Sciatic nerve (tissue), 2 donors: ENCODE results near the gene GPR35. TPM values are rescaled to one million over a fixed set of nuclear protein-coding genes. Genes with fewer than 3 reads are reported as not detected.

Source experiments
- ATAC-seq: fragments of 200-7000 bp; cut with Tn5 transposase; one replicate; pipeline ENCODE4 v1.9.1; 2020; ENCODE audit warnings: mild to moderate bottlenecking, moderate library complexity
- DNase-seq: peaks from one replicate; pipeline ENCODE4 v3.0.0-alpha.2; 2020; ENCODE audit warnings: low spot score
- intact Hi-C: fragments of 100-400 bp; cut with DNase I; formaldehyde crosslinking; loops from one replicate; pipeline ENCODE4 v1.14.2; 2022
- total RNA-seq: library from RNA; stranded (reverse); fragmentation: NEBNext Ultra II Directional; extraction: Animal tissue kit (Norgen Biotek cat#: 25700); gene quantifications from one replicate; pipeline ENCODE4 v1.2.1, GENCODE V29; 2021
- donor health status: DM: no; HTN: no; CAD: no.
- donor health status: DM: no; HTN: no; CAD: no.

Gene GPR35
- total RNA-seq, 1 donor from 2014 or later: 3.2 TPM

DNA sequence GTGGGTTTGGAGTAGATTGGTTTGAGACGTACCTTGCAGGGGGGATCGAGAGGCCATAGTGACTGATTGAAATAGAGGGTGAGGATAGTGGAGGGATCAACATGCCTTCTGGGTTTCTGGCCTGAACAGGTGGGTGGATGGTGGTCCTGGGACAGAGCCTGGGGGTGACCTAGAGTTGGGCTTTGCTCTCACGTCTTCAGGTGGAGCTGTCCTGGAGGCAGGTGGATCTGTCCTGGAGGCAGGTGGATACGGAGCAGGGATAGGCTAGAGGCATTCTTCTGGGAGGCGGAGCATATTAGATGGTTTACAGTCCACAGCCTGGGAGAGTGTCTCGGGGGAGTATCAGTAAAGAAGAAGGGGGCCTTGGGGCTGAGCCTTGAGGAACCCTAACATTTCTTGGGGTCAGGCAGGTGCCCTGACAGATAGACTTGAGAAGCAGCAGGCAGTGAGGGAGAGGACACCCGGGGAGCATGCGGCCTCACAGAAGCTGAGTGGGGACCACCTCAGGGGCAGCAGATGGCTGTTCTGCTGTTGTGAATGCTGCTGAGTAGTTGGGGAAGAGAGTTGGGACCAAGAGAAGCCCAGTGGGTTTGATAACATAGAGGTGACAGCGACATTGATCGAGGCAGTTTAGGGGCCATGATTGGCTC is 37.1 kb upstream of the GPR35 start:
- intact Hi-C loops: no loop called here
- no peak for DNase-seq
- no peak for ATAC-seq

DNA sequence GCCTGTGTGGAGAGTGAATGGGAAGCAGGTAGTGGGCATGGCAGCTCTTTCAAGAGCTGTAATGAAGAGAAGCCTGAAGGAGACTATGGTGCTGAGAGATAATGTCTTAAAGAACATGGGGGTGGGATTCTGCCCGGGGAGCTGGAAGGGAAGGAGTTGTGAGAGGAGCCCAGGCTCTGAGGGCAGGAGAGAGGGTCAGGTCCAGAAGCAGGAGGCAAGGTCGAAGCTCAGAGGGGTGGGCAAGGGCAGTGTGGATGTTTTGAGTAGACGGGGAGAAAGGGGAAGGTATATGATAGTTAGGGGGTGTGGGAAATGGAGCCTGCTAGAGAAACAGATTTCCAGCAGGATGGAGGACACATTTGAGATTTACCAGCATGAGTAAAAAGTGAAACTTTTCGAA is 36.6 kb upstream of the GPR35 start:
- ATAC-seq (no peak), DNase-seq (peak; percentile 47)
- intact Hi-C loops: no loop called here

DNA sequence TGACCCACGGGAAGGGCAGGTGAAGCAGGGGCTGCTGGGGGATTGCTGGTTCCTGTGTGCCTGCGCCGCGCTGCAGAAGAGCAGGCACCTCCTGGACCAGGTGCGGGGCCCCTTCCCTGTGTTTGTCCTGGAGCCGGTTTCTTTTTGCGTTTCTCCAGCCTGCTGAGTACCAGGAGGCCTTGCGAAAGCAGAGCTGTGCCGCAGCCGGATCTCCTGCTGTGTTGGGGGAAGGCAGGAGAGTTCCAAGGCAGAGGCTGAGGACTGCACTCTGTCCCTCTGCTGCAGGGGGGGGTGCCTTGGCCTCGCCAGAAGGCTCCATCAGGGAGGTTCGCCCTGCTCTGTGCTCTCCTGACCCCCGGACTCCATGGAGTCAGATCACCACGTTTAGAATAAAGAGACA is 35.9 kb upstream of the GPR35 start:
- no peak for ATAC-seq
- DNase-seq: peak; percentile 33
- intact Hi-C loops: no loop called here

DNA sequence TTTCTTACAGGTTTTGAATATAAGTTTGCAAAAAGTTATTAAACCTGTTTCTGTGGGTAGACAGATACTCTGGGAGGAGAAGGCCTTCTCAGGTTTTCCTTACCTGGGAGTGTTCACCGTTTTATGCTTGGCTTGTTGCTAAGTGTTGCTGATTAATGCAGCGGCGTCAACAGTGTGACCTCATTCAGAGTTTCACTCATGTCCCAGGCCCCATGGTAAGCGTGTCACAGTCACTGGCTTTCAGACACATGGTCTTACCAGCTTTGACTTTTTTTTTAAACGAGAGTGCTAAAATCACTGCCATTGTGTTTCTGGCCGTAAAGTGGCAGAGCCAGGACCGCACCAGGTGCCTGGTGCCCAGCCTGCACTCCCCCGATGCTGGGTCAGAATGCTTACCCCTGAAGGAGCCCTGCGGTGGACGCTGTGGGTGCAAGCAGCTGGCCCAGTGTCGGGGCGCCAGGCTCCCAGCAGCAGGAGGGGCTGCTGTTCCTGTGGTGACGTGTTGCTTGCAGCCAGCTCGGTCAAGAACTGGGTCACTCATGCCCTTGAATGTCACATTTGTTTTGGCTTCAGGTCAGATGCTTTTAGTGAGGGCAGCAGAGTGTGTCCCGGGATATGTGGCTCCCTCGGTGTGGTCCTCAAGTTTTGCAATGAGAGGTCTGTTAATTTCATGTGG is 35.3 kb upstream of the GPR35 start:
- ATAC-seq: no peak
- peak; percentile 34 for DNase-seq
- intact Hi-C loops: no loop called here

DNA sequence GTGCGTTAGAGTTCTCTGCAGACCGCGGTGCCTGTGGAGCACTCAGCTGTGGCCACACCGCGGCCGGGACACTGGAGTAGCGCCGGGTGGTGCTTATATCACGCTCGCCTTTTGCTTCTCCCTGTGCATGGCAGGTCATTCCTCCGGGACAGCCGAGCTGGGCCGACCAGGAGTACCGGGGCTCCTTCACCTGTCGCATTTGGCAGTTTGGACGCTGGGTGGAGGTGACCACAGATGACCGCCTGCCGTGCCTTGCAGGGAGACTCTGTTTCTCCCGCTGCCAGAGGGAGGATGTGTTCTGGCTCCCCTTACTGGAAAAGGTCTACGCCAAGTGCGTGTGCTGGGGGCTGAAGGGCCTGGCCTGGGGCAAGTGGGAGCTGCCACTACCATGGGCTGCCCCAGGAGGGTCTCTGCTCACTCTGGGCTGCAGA is 34.6 kb upstream of the GPR35 start:
- DNase-seq: peak; percentile 57
- intact Hi-C loops: no loop called here
- no peak for ATAC-seq

DNA sequence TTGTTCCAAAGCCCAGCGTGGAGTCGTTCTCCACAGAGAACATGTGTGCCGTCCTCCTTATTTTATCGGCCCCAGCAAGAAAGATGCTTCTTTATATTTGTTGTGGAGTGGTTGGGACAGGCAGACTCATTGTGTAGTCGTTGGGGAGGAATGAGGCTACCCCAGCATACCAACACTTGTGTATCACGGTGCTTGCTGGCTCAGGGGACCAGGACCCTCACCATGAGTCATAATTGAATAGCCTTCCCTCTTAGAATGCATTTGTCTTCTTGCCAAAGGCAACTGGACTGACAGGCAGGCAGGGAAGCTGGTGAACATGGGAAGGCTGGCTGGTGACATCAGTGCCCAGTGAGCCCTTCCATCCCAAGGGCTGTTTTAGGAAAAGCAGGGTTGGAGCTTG is 34.1 kb upstream of the GPR35 start:
- intact Hi-C loops: no loop called here
- DNase-seq (peak; percentile 23), ATAC-seq (no peak)

DNA sequence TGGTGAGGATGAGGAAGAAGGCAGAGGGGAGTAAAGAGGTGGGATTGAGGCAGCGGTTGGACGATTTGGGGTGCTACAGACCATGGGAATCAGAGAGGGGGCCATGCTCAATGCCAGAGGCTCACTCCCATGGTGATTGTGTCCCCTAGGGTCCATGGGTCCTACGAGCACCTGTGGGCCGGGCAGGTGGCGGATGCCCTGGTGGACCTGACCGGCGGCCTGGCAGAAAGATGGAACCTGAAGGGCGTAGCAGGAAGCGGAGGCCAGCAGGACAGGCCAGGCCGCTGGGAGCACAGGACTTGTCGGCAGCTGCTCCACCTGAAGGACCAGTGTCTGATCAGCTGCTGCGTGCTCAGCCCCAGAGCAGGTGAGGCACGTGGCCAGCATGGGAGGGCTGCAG is 33.5 kb upstream of the GPR35 start:
- DNase-seq (peak; percentile 38), ATAC-seq (no peak)
- intact Hi-C loops: no loop called here

DNA sequence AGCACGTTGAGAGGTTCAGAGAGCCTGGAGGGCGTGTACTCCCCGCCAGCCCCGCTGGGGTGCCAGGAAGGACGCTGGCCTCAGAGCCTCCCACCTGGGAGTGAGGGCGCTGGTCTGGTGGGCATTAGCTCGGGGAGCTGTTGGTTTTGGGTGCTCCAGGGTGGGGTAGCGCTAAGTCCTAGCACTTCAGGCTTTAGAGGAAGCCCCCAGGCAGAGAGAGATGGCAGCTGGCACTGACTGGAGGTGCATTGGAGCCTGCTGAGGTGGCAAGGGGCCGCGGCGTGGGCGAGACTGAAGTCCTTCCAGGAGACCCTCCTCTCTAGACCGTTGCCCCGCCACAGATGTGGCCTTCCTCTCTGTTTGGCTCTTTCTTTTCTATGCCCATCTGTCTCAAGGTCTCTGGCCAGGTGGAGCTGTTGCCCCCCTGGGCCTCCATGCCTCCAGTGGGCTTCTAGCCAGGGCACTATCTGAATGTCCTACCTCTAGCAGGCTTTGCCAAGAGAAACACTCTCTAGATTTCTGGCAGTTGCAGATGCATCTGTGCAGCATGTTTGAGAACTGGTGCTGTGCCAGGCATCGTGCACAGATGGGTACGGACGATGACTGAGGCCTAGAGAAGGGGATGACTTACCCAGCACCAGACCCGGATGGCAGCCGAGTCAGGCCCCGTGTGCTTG is 32.1 kb upstream of the GPR35 start:
- DNase-seq (peak; percentile 48), ATAC-seq (no peak)
- intact Hi-C loops: no loop called here

DNA sequence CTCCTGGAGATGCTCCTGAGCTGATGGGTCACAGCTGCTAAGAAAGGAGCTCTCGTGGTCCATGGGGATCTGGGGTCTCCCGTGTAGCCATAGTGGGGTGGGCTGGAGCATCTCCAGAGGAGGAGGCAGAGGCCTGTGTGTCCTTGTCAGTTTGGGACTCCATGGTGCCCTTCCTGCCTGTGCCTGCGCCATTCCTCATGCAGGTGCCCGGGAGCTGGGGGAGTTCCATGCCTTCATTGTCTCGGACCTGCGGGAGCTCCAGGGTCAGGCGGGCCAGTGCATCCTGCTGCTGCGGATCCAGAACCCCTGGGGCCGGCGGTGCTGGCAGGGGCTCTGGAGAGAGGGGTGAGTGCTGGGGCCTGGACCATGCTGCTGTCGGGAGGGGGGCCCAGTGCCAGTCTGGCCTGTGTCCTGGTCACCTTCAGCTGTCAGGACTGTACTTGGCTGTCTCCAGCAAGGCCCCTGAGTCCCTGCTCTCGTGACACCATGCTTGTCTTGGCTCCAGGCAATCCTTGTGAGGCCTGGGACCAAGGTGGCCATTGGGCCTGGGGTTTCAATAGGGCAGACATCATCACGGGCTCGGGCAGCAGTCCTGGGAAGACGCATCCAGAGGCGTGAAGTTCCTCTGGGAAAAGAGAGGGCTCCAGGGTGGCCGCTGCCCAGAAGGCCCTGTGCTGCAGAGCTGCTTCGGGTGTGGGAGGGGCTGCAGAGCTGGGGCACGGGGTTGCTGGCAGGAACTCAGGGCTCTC is 31.4 kb upstream of the GPR35 start:
- no peak for ATAC-seq
- intact Hi-C loops: no loop called here

DNA sequence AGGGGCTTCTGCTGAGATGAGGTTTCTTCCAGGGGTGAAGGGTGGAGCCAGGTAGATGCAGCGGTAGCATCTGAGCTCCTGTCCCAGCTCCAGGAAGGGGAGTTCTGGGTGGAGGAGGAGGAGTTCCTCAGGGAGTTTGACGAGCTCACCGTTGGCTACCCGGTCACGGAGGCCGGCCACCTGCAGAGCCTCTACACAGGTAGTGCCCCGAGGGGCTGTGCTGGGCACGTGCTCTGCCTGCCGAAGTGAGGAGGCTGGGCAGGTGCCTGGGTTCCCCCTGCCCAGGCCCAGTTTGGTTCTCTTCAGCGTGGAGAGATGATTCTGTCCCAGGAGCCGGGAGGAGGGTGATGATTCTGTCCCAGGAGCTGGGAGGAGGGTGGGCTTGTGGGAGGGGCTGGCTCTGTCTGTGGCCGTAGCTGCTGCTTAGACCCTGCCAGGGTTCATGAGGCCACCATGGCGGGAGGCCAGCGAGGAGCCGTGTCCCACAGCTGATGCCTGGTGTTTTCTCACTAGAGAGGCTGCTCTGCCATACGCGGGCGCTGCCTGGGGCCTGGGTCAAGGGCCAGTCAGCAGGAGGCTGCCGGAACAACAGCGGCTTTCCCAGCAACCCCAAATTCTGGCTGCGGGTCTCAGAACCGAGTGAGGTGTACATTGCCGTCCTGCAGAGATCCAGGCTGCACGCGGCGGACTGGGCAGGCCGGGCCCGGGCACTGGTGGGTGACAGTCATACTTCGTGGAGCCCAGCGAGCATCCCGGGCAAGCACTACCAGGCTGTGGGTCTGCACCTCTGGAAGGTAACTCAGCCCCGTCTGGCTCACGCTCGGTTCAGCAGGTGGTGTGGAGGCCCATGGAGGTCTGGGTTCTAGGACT is 30.5 kb upstream of the GPR35 start:
- peak; percentile 57 for DNase-seq
- peak; percentile 7 for ATAC-seq
- intact Hi-C loops: no loop called here

More for the DNA sequence above, 31.4 kb upstream of the GPR35 start:
- DNase-seq: peak; percentile 50

DNA sequence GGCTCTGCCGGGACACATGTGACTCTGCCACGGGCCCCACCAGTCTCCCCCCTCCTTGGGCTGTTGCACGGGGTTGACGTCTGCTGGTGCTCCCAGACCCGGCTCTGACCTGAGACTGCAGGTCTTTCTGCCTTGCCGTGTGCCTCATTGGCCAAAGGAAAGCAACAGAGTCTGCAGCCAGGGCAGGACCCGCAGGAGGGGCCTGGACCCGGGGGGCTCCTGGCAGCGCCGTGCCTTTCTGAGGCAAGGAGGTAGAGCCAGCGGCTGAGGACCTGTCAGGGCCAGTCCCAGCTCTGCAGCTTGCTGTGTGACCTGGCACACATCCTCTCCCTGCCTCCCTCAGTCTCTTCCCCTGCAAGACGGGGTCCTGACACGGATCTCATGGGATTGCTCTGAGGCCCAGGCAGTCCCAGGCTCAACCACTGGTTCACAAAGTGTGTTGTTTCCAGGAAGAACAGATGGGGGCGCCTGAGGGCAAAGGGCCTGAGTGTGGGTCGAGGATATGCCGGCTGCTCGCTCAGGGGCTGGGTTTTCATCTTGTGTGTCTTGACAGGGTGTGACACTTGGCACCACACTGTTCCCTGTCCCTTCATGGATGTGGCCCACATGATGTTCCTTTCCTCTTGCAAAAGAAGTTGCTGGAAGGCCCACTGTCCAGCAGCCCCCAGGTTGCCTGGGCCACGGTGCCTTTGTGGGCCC is 29.8 kb upstream of the GPR35 start:
- ATAC-seq (peak; percentile 44), DNase-seq (peak; percentile 55)
- intact Hi-C loops: no loop called here

DNA sequence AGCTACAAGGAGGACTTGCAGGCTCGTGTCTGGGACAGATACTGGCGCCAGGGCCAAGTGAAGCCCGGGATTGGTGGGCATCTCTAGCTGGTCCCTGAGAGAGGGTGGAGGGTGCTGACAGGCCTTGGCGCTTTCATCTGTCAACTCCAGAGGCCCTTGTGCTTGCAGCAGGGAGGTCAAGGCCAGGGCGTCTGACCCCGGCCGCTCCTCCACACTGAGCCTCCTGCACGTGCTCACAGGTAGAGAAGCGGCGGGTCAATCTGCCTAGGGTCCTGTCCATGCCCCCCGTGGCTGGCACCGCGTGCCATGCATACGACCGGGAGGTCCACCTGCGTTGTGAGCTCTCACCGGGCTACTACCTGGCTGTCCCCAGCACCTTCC is 29.2 kb upstream of the GPR35 start:
- DNase-seq (peak; percentile 54), ATAC-seq (no peak)
- intact Hi-C loops: no loop called here

DNA sequence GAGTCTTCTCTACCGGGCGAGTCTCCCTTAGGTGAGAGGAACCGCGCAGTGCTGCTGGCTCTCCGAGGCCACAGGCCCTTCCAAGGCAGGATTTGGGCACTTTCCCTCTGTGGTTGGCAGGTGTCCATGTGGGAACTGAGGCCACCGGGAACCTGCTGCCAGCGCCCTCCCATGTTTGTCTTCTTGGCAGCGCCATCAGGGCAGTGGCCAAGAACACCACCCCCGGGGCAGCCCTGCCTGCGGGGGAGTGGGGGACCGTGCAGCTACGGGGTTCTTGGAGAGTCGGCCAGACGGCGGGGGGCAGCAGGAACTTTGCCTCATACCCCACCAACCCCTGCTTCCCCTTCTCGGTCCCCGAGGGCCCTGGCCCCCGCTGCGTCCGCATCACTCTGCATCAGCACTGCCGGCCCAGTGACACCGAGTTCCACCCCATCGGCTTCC is 28.8 kb upstream of the GPR35 start:
- intact Hi-C loops: no loop called here
- ATAC-seq (no peak), DNase-seq (peak; percentile 62)

DNA sequence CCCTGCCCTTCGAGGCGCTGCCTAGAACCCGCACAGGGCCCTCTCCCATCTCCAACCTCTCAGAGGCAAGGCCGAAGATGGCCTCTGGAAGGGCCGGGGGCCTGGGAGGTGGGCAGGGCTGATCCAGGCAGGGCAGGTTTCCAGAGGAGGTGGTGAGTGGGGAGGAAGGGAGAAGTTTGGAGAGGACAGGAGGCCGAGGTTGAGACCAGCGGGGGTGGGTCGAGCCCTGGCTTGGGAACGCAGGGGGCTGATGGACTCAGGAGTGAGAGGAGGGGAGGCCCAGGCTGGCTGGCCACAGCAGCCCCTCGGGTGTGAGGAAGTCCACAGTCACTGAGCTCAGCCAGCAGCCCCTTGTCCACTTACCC is 28.2 kb upstream of the GPR35 start:
- intact Hi-C loops: no loop called here
- ATAC-seq (no peak), DNase-seq (peak; percentile 50)

DNA sequence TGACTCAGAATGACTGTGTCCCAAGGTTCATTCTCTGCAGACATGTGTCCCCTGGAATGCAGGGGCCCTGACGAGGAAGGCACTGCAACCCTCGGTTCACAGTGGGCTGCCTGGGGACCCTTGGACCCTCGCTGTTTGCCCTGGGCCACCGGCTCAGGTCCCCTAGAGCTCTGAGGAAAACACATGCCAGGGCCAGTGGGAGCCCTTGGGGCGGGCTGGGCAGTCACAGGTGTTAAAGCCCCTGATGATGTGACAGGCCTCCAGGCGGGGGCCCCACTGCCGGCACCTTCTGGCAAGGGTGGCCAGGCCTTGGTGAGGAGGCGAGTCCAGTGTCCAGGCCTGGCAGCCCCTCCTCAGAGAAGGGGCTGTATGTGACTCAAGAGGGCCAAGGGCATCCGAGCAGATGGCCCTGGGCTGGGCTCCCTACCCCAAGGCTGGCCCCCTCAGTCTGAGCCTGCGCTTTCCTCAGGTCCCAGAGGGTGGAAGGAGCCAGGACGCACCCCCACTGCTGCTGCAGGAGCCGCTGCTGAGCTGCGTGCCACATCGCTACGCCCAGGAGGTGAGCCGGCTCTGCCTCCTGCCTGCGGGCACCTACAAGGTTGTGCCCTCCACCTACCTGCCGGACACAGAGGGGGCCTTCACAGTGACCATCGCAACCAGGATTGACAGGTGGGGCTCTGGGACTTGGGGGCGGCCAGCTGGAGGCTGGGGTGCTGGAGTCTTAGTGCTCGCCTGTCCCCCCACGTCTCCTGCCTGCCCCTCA is 27.7 kb upstream of the GPR35 start:
- DNase-seq (peak; percentile 45), ATAC-seq (no peak)
- intact Hi-C loops: no loop called here

DNA sequence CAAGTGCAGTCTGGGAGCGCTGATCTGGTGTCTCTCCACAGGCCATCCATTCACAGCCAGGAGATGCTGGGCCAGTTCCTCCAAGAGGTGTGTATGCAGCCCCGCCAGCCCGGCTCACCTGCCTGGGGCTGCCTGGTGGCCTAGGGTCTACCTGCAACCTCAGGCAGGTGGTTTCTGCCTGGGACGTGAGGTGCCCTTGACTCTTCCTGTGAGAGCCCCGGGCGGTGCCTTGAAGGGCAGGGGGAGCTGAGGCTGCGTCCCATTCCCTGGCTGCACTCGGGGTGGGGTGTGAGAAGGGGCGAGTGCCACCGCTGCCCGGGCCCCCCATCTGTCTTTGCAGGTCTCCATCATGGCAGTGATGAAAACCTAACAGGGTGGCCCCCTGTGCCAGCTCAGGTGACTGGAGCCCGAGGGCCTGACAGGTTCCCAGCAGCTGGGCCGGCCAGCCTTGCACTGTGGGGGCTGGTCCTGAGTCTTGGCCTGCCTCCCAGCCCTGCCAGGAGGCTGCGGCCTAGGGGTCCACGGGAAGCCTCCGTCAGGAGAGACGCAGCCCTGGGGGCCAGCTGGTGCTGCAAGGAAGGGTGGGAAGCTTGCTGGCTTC is 26.9 kb upstream of the GPR35 start:
- ATAC-seq (no peak), DNase-seq (peak; percentile 43)
- intact Hi-C loops: no loop called here

DNA sequence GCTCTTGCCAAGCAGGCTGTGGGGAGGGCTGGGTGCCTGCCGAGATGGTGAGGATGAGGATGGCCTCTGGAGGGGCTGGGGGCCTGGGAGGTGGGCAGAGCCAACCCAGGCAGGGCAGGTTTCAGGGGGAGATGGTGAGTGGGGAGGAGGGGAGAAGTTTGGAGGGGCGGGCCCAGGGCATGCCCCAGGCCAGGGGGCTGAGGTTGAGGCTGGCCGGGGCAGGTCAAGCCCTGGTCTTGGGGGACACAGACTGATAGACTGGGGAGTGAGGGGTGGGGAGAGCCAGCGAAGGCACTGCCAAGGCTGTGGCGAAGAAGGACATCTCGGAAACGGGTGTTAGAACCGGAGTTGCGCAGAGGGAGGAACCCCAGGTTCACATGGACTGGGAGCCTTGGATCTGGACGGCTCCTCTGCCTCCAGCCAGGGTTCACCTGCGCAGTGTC is 26.1 kb upstream of the GPR35 start:
- ATAC-seq (no peak), DNase-seq (peak; percentile 49)

More for the DNA sequence above, 26.1 kb upstream of the GPR35 start:
- intact Hi-C loops: no loop called here
